ENCODE measurements around the gene ERVH48-1.
"Not testable (repeated sequence)": the region's sequence is repeated elsewhere in the genome, so short reads cannot be mapped to it uniquely, and the experiment has no call there.

DNA sequence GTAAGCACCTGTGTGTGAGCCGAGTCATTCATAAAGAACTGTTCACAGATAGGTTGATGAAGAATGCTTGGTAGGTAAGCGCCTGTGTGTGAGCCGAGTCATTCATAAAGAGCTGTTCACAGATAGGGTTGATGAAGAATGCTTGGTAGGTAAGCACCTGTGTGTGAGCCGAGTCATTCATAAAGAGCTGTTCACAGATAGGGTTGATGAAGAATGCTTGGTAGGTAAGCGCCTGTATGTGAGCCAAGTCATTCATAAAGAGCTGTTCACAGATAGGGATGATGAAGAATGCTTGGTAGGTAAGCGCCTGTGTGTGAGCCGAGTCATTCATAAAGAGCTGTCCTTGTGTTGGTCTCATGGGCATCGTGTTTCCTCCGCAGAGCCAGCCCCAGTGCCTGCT is 16.9 kb downstream of the ERVH48-1 start:
- TF ChIP-seq, protein P1, sequence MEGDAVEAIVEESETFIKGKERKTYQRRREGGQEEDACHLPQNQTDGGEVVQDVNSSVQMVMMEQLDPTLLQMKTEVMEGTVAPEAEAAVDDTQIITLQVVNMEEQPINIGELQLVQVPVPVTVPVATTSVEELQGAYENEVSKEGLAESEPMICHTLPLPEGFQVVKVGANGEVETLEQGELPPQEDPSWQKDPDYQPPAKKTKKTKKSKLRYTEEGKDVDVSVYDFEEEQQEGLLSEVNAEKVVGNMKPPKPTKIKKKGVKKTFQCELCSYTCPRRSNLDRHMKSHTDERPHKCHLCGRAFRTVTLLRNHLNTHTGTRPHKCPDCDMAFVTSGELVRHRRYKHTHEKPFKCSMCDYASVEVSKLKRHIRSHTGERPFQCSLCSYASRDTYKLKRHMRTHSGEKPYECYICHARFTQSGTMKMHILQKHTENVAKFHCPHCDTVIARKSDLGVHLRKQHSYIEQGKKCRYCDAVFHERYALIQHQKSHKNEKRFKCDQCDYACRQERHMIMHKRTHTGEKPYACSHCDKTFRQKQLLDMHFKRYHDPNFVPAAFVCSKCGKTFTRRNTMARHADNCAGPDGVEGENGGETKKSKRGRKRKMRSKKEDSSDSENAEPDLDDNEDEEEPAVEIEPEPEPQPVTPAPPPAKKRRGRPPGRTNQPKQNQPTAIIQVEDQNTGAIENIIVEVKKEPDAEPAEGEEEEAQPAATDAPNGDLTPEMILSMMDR (IDR thresholded peaks at IDR 0.05), result not testable (repeated sequence)
- TF ChIP-seq POLR2AphosphoS5, POLR2A (IDR thresholded peaks at IDR 0.05): not testable (repeated sequence)

All from breast epithelium (tissue), 3 donors.